Cardiac septum (tissue), 1 donor: ENCODE measurements around the gene NOCT. TPM values are rescaled to one million over a fixed set of nuclear protein-coding genes. Genes with fewer than 3 reads are reported as not detected.
"Not testable (repeated sequence)": the region's sequence is repeated elsewhere in the genome, so short reads cannot be mapped to it uniquely, and the experiment has no call there.

Experiments used
- DNase-seq: peaks from one replicate; pipeline ENCODE4 v3.0.0-alpha.2; 2020; ENCODE audit warnings: low spot score
- intact Hi-C: fragments of 100-400 bp; cut with DNase I; formaldehyde crosslinking; loops from one replicate; pipeline ENCODE4 v1.14.0; 2022
- long read RNA-seq: library from polyadenylated mRNA; unstranded; transcript quantifications from one replicate; pipeline ENCODE4 v2.0.0, GENCODE V29; 2021
- total RNA-seq: library from RNA; stranded (reverse); fragmentation: NEBNext Ultra II Directional; extraction: Animal tissue kit (Norgen Biotek cat#: 25700); gene quantifications from one replicate; pipeline ENCODE4 v1.2.1, GENCODE V29; 2021
- donor health status: DM: no; HTN: no; CAD: no.

Gene NOCT
- total RNA-seq: 7.3 TPM
- long read RNA-seq, partial matches to known transcripts: 0 of 4 reads
- long read RNA-seq, other reads (novel, unspliced or antisense): 4 of 4 reads

- DNase-seq: peak; percentile 97
- intact Hi-C loops: loop anchor here (2.0 to 5.0 kb wide), 2 partner anchors 61 to 162 kb away; partner anchors contain the start of gene ELF2
Observed at GRCh38 chr4:139015269-139015947, at the start of gene NOCT. Gene NOCT, plus strand, starts transcription at chr4:139015781. Its CDS starts 201 bp downstream, at chr4:139015982.

GRCh38 chr4:138967313-138967712, 48.3 kb upstream of the NOCT start:
- intact Hi-C loops: no loop called here
- DNase-seq: no peak

GRCh38 chr4:138972956-138973801, 42.4 kb upstream of the NOCT start:
- no peak for DNase-seq
- intact Hi-C loops: no loop called here

DNA sequence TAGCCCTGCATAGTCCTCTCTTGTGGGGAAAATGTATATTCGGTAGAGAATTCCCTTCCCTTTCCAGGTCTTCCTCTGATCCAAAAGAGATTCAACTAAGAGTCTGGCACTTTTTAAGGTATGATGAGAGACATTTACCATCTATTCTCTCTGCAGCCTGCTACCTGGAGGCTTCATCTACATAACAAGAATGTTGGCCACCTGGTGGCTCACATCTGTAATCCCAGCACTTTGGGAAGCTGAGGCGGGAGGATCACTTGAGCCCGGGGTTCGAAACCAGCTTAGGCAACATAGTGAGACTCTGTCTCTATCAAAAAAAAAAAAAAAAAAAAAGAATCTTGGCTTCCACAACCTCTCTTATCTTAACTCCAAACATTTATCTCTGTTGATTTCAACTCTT, 40.4 kb upstream of the NOCT start:
- no peak for DNase-seq
- intact Hi-C loops: no loop called here

- intact Hi-C loops: no loop called here
- DNase-seq: no peak
Observed at GRCh38 chr4:138976526-138976925, 39.1 kb upstream of the NOCT start.

- DNase-seq: no peak
- intact Hi-C loops: no loop called here
Observed at GRCh38 chr4:138977524-138977923, 38.1 kb upstream of the NOCT start.

- DNase-seq: no peak
- intact Hi-C loops: no loop called here
Observed at GRCh38 chr4:138978028-138978585, 37.5 kb upstream of the NOCT start.

DNA sequence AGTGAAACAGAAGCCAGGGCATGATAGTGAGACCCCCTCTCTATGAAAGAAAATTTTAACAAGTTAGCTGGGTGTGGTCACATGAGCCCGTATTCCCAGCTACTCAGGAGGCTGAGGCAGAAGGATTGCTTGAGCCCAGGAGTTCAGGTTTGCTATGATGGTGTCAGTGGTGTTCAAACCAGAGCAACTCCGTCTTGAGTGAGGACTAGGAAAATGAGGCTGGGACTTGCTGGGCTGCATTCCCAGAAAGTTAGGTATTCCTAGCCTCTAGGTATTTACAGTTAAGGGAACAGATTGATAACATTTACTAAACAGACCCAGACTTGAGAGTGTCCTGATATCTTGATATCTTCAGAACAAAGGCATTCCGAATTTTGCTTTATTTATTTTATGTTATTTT, 37.0 kb upstream of the NOCT start:
- intact Hi-C loops: no loop called here
- DNase-seq: no peak

DNA sequence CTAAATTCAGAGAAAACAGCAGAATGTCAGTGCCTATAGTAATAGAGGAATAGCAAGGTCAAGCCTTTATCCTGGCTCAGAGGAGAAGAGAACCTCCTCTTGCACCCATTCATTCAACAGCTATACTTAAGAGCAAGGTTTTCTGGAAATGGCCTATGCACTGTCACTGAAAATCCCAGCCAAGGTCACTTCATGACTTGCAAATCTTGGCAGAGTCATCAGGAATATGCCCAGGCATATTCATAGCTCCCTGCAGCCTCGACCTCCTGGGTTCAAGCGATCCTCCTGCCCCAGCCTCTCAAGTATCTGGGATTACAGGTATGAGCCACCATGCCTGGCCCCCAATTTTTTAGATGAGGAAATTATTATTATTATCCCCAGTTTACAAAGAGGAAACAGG, 35.8 kb upstream of the NOCT start:
- DNase-seq: no peak

DNA sequence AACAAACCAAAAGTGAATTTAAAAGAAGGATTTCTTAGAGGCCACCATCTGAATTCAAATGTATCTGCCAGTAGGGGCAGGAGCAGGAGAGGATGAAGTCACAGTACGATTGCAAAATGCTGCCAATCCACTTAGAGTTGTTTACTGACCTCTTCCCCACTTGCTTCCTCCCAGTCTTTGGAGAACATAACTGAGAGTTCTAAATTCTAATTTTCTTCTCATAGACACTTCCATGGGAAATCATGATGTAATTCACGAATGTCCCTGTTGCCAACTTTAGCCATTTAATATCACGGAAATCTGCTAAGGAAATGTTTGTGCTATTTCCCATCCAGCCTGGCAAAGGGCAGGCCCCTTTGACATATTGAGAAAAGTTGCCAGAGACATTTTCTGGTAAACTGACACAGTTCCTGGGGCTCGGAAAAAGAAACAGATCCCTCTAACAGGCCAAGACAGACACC, 33.6 kb upstream of the NOCT start:
- intact Hi-C loops: no loop called here
- no peak for DNase-seq

More for the DNA sequence above, 35.8 kb upstream of the NOCT start:
- intact Hi-C loops: no loop called here

DNA sequence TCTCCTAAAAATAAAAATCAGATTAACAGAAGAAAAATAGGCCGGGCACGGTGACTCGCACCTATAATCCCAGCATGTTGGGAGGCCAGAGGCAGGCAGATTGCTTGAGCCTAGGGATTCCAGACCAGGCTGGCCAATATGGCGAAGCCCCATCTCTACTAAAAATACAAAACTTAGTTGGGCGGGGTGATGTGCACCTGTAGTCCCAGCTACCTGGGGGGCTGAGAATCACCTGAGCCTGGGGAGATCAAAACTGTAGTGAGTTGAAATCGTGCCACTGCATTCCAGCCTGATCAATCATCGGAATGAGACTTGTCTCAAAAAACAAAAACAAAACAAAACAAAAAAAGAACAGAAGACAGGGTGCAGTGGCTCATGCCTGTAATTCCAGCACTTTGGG, 32.8 kb upstream of the NOCT start:
- intact Hi-C loops: no loop called here
- no peak for DNase-seq

DNA sequence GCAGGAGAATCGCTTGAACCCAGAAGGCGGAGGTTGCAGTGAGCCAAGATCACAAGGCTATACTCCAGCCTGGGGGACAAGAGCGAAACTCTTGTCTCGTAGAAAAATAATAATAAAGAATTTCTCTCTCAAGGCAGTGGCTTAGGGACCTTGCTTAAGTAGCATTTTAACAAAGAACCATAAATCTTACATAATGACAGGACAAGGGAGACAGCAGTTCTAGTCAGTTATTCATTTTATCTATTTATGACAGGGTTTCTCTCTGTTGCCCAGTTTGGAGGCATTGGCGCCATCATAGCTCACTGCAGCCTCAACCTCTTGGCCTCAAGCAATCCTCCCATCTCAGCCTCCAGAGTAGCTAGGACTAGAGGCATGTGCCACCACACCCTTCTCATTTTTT, 31.9 kb upstream of the NOCT start:
- no peak for DNase-seq
- intact Hi-C loops: no loop called here

DNA sequence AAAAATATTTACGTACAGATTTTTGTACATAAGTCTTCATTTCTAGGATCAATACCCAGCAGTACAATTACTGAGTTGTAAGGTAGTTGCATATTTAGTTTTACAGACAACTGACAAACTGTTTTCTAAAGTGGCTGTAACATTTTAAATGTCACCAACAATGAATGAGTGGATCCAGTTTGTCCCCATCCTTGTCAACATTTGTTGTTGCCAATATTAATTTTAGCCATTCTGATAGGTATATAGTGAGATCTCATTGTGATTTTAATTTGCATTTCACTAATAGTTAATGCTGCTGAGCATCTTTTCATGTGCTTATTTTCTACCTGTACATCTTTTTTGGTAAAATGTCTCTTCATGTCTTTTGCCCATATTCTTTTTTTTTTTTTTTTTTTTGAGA, 30.9 kb upstream of the NOCT start:
- intact Hi-C loops: no loop called here
- no peak for DNase-seq

DNA sequence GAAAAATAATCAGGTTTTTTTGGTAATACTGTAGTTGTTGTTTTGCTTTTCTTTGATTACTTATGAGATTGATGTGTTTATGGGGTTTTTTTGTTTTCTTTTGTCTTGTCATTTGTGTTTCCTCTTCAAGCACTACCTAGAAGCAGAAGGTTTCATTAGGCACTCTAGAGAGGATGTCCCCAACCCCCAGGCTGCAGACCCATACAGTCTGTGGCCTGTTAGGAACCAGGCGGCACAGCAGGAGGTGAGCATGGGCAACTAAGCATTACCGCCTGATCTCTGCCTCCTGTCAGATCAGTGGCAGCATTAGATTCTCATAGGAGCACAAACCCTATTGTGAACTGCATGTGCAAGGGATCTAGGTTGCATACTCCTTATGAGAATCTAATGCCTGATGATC, 22.9 kb upstream of the NOCT start:
- intact Hi-C loops: no loop called here

GRCh38 chr4:138996090-138996489, 19.5 kb upstream of the NOCT start:
- no peak for DNase-seq
- intact Hi-C loops: no loop called here

More for the DNA sequence above, 22.9 kb upstream of the NOCT start:
- DNase-seq: no peak

DNA sequence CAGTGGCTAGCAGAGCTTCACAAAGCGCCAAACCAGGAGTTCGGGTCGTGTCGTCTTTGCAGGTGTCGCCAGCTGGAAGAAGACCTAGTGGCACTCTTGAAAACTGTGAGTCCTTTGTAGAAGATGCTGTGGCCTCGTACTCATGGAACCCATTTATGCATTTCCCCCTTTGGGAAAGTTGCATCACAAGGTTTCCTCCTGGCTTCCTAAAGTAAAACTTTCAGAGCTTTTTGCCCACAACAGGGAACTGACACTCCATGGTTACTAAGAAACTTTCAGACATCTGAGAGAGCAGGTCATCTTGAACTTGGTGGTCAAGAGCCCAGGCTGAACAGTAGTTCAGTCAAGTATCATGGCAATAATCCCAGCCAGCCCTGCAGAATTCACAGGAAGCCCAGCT, 15.9 kb upstream of the NOCT start:
- DNase-seq: no peak
- intact Hi-C loops: no loop called here

DNA sequence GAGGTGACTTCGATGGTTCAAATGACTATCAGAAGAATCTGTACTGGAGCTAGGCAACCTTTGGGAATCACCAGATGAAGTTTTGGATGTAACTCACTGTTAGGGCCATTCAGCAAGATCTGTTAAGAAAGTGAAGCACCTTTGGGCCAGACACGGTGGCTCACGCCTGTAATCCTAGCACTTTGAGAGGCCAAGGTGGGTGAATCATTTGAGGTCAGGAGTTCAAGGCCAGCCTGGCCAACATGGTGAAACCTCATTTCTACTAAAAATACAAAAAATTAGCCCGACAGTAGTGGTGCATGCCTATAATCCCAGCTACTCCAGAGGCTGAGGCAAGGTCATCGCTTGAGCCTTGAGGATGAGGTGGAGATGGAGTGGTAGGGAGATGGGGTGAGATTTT, 15.4 kb upstream of the NOCT start:
- intact Hi-C loops, DNase-seq: not testable (repeated sequence)

DNA sequence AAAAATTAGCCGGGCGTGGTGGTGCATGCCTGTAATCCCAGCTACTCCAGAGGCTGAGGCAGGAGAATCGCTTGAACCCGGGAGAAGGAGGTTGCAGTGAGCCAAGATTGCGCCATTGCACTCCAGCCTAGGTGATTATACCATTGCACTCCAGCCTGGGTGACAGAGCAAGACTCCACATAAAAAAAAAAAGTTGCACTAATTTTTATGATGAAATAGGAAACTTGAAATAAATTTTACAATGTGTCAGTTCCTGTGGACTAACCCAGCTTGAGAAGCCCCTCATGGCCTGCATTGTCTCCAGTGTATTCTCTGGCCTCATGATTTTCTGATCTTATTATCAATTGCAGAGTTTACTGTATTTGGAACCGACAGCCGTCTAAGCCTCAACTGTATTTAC, 14.2 kb upstream of the NOCT start:
- intact Hi-C loops, DNase-seq: not testable (repeated sequence)

DNA sequence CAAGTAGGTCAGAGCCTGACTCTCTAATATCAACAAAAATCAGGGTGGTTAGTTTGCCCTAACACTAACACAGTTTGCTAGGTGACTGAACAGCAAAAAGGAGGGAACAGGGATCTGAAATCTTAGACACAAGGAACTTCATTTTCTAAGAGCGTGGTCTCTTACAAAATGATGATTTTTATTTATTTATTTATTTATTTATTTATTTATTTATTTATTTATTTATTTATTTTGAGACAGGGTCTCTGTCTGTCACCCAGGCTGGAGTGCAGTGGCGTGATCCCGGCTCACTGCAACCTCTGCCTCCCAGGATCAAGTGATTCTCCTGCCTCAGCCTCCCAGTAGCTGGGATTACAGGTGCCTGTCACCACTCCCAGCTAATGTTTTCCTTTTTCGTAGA, 11.9 kb upstream of the NOCT start:
- DNase-seq, intact Hi-C loops: not testable (repeated sequence)

DNA sequence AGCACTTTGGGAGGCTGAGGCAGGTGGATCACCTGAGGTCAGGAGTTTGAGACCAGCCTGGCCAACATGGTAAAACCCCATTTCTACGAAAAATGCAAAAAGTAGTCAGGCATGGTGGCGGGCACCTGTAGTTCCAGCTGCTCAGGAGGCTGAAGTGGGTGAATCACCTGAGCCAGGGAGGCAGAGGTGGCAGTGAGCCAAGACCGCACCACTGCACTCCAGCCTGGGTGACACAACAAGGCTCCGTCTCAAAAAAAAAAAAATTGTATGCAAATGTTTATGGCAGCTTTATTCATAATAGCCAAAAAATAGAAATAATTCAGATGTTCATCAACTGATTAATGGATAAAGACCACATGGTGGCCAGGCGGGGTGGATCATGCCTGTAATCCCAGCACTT, 9.8 kb upstream of the NOCT start:
- intact Hi-C loops: no loop called here

More for the DNA sequence above, 9.8 kb upstream of the NOCT start:
- DNase-seq: no peak
